ENCODE measurements around the gene MARCHF2.
"Not testable (repeated sequence)": the region's sequence is repeated elsewhere in the genome, so short reads cannot be mapped to it uniquely, and the experiment has no call there.

Gene MARCHF2

DNA sequence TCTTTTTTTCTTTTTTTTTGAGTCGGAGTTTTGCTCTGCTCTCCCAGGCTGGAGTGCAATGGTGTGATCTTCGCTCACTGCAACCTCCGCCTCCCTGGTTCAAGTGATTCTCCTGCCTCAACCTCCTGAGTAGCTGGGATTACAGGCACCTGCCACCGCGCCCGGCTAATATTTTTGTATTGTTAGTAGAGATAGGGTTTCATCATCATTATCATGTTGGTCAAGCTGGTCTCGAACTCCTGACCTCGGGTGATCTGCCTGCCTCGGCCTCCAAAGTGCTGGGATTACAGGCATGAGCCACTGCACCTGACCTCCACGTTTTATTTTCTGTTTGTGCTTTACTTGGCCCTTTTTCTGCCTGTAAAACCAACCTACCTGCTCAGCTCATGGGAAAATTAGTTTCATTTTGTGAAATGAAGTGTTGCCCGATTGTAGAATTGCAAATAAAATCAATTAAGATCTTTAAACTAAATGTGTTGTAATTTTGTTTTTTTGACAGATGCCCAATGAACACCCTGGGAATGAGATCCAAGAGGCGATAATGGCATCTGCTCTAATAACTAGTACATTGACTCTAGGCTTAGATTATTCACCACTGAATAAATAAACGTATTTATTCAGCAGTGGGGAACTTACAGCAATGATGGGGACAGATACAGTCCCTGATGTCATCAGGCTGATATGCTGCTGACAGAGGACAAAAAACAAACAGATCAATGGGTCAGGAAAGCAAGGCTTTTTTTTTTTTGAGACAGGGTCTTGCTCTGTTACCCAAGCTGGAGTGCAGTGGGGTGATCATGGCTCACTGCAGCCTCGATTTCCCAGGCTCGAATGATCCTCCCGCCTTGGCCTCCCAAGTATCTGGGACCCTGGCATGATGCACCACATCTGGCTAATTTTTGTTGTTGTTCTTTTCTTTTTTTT, 25.2 kb upstream of the MARCHF2 start:
- FAIRE-seq, result no peak

DNA sequence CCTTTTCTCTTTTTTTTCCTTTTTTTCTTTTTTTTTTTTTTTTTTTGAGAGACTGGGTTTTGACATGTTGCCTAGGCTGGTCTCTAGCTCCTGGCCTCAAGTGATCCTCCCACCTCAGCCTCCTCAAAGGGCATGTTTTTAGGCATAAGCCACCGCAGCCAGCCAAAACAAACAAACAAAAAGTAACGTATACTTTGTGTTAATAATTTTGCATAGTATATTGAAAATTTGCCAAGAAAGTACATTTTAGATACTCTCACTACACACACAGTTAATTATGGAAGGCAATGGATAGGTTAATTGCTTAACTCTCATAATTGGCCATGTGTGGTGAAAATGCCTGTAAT, 24.5 kb upstream of the MARCHF2 start:
- FAIRE-seq, result no peak

DNA sequence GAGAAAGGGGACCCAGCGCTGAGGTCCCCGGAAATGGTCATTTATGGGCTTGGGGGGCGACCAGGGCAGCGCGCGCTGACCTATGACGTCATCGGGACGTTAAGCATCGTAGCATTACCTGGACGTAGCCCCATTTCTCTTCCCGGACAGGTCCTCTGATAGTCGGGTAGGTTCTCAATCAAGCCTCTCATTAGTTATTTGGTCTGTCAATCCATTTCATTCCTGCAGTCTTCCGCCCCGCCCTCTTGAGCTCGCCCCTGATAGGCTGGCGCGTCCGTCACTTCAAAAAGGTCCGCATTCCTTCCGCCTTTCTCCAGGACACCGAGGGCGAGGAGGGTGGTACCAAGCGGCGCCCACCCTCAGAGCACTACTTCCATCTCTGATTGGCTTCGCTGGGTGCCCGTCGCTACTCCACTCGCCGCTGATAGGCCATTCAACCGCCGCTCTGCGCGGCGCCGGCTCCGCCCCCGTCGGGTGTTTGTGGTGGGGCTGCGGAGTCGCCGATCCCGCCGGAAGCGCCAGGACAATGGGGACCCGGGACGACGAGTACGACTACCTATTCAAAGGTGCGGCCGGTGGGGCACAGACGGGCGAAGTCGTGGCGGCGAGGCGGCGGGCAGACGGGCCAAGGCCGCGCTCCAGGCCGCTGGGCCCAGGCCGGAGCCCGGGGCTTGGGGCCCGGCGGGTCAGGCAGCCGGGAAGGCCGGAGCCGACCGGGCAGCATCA, 23.1 kb upstream of the MARCHF2 start, which contains the start of gene RAB11B:
TSS of gene RAB11B (plus strand) at position 470 of the 726 bp plus-strand sequence. CDS start at position 527, 57 bp downstream.
- FAIRE-seq, result peak; percentile 95

DNA sequence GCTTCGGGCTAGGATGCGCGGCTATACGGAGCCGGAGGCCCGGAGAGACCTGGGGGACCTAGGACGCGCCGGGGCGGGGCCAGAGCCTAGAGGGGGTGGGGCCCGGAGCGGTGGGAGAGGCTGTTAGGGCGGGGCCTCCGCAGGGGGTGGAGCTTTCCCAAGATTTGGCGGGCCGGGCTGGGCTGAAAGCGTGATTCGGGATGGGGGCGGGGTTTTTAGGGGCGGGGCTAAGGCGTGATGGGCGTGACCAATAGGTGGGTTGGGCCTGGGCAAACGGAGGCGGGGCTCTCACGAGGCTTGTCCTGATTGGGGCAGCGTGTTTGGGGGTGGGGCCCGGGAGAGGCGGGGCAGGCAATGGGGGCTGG, 22.5 kb upstream of the MARCHF2 start:
- FAIRE-seq, result no peak

DNA sequence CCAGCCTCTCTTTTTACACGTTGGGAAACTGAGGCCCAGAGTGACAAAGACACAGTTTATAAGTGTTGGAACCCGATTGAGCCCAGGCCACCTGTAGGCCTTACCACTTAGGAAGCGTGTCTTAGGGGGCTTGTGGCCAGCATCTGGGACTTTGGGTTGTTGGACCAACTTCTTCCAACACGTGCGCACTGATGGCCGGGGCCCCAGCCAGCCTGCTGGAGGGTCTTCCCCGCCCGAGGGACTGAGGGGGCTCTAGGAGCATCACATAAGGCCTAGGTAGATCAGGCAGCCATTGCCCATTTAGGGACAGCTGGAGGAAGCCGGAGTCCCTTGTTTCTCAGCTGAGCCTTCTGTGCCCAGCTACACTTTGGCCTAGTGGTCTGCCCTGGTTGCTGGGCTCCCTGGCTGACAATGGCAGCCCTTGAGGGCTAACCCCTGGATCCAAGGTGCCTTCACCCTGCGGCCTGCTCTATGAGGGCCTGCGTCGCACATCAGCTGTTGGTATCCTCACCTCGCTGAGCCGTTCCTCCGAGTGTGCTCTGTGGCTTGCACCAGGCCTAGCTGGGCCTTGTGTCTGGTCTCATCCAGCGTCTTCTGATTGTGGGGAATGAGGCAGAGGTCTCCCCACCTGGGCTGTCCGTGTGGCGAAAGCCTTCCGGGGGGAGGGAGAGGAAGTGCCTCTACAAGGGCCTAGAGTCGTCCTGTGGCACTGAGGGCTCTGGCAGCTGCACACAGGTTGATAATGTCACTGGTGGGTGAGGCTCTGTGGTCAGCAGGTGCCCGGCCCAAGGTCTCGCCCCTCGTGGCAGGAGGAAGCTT, 21.7 kb upstream of the MARCHF2 start:
- FAIRE-seq, result no peak

DNA sequence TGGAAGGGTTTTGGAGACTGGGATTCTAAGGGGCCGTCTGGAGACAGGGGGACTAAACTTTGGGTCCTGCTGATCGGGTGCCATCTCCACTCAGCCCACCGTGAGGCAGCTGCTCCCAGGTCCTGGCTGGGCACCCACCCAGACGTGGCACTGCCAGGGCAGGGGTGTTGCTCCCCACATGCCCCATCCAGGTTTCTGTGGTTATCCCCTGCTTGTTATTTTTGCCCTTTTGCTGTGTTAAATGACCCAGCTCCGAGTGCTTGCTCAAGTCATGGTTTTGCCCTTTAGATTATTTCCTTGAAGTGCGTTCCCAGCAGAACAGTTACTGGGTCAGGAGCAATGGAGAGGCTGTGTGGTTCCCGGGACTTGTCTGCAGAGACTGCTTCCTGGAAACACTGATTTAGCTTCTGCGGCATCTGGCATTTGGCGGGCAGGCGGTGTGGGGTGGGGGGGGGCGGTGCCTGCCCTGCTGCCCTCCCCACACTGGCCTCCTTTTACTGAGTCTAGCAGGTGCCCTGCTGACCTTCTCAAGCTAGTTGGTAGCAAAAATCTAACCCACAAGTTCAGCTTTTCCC, 21.0 kb upstream of the MARCHF2 start:
- FAIRE-seq, result no peak

DNA sequence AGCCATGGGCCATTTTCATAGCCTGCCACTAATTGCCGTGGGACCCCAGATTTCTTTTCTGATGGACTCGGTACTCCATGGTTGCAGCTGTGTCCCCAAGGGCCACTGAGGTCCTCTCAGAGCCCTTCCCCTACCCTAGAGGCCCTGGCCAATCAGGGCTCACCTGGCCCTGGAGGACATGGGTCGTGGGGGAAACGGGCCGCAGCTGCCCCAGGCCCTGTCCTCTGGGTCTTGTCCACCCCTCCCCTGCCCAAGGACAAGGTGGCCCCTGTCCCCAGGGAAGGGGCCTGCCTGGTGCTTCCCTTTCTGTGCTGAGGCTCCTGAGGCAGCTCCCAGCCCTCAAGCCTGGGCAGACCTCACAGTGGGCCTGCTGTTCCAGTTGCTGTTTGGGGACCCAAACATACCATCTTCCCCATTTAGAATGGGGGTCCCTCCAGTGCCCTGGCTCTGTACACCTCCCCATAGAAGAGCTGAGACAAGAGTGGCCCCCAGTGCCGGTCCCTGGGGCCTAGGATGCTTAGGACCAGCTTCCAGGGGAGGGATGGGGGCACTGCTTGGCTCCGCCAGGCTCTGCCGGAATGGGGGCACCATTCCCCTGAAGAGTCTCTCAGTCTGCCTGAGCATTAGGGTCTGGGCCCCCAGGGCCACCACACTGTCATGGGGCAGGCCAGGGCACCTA, 19.8 kb upstream of the MARCHF2 start:
- no peak for FAIRE-seq

DNA sequence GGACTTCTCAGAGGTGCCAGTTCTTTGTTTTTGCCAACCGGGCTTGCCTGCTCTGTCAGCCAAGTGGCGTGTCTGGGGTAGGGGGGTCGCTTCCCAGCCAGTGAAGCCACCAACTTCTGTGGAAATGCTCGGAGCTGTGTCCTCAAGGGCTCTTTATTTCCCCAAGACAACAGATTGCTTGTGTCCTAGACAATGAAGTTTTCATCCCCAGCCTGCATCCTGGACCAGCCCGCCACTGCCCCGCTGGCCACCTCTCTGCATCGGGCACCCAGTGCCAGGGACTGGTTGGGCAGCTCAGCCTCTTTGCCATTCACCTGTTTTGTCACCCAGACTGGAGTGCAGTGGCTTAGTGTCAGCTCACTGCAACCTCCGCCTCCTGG, 19.2 kb upstream of the MARCHF2 start:
- no peak for FAIRE-seq

DNA sequence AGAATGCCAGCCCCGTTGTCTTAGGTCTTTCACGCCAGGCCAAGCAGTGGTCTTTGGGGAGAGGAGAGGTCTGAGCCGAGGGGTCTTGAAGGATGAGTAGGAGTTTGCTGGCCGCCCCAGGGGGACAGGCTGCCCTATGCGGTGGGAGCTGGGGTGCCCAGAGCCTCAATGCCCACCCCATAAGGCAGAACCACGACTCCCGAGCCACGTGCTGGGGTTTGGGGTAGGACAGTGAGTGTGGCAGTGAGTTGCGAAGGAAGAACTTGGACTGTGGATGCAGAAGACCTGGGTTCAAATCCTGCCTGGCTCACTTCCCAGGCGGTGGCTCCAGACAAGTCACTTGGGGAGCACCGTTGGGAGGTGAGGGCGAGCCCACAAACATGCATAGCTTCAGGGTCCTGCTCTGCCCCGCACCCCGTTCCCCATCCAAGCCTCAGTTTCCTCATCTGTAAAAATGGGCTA, 17.5 kb upstream of the MARCHF2 start:
- no peak for FAIRE-seq

DNA sequence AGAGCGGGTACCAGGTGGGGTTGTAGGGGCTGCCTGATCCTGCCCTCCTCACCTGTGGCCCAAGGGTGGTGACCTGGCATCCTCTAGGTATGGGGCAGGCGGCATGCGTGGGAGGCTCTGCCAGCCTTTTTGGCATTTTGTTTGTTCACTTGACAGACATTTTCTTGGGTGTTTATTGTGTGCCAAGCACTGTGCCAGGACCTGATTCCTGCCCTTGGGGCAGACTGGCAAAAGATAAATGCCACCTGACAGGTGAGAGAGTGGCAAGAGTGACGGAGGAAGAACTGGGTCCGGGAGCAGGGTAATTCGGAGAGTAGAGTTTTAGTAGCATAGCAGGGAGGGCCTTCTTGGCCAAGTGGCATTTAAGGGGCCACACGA, 16.9 kb upstream of the MARCHF2 start:
- no peak for FAIRE-seq

DNA sequence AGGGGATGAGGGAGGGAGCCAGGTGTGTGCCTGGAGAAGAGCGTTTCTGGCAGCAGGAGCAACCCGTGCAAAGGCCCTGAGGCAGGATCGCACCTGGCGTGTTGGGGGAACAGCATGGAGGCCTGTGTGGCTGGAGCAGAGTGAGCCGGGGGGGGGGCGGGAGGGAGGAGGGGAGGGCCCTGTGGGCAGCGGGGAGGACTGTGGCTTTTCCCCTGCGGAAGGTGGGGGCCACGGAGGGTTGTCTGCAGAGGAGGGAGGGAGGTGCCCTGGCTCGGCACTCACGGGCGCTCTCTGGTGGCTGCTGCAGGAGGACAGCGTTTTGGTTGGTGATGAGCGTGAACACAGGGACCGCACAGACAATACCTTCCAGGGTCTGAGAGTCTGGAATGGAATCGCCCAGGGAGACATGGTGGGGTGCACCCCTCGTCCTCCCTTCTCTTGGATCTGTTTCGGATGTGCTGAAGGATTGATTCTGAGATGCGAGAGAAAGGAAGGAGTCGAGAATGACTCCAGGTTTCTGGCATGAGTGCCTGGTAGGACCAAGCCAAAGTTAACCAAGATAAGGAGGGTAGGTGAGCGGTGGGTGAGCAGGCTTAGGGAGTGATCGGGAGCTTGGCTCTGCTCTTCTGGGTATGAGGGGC, 16.4 kb upstream of the MARCHF2 start:
- FAIRE-seq, result no peak

DNA sequence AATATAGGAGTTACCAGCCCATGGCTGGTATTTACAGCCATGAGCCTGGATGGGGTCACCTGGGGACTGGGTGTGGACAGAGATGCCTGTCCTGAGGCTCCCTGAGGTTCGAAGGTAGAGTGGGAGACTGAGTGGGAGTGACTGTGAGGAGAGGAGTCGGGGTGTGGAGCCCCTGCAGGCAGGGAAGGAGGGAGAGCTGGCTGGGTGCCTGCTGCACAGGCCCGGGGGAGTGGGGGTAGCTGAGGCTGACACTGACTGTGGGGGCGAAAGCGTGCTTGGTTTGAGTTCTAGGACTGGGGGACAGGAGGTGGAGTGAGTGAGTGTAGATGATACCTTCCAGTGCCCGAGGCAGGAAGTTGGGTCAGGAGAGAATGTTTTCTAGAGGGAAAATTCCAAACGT, 15.8 kb upstream of the MARCHF2 start:
- no peak for FAIRE-seq

DNA sequence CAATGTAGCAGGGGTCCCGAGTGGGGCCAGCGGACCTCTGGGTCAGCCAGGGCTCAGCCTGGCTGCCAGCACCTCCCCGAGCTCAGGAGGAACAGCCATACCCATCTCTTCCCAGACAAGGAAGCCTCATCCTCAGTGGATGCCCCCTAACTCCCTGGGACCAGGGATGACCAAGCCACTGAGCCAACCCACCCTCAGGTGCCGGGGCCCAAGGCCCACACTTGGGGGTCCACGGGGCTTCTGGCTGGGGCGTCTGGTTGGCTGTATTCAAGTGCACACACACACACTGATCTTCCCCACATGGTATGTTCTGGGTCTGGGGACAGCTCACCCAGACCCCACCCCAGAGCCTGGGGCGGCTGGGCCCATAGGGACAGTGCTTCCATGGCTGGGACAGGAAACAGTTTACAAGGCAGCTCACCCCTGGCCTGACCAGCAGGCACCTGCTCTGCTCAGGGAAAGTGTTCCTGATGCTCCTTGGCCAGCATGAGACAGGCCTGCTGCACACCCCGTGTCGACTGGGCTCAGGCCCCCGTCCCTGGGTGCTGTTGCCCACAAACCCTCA, 15.3 kb upstream of the MARCHF2 start:
- no peak for FAIRE-seq

DNA sequence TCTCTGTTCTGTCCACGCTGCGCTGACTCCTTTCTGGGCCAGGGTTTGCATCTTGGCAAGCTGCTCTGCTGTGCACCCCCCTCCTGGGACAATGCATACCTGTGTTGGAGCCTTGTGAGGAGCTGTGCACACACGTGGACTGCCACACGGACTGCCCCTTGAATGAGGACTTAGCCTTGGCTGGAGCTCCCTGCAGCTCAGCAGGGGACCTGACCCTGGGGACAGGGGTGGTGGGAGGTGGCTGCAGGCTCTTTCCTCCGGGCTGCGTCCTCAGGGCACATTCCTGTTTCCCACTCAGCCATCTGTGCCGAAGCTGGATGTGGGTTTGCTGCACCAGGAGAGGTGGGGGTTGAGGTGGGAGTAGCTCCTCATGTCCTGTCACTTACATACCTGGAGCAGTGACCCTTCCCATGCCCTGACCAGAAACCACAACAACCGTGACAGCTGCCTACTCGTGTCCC, 14.8 kb upstream of the MARCHF2 start:
- FAIRE-seq, result no peak

DNA sequence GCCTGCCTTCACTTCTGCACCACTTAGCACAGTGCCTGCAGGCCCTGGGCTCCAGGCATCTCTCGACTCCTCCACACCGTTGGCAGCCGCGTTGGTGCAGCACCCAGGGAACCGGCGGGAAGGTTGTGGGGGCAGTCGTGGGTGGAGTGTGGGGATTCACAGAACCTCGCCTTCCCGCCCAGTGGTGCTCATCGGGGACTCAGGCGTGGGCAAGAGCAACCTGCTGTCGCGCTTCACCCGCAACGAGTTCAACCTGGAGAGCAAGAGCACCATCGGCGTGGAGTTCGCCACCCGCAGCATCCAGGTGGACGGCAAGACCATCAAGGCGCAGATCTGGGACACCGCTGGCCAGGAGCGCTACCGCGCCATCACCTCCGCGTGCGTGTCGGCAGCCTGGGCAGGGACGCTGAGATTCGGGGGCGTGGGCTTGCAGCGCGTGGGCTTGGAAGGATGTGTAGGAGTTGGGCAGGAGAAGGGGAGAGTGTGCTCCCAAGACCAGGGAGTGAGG, 13.4 kb upstream of the MARCHF2 start:
- no peak for FAIRE-seq

DNA sequence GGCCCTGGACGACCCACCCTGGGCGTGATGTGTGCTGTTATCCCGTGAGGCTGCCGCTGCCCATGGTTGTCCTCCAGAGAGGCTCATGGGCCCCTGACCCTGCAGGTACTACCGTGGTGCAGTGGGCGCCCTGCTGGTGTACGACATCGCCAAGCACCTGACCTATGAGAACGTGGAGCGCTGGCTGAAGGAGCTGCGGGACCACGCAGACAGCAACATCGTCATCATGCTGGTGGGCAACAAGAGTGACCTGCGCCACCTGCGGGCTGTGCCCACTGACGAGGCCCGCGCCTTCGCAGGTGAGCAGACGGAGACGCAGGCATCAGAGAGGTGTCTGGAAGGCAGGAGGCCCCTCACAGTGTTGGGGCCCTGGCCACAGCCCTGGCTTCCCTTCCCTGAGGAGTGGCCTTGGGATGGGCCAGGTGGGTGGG, 11.1 kb upstream of the MARCHF2 start:
- FAIRE-seq, result no peak

DNA sequence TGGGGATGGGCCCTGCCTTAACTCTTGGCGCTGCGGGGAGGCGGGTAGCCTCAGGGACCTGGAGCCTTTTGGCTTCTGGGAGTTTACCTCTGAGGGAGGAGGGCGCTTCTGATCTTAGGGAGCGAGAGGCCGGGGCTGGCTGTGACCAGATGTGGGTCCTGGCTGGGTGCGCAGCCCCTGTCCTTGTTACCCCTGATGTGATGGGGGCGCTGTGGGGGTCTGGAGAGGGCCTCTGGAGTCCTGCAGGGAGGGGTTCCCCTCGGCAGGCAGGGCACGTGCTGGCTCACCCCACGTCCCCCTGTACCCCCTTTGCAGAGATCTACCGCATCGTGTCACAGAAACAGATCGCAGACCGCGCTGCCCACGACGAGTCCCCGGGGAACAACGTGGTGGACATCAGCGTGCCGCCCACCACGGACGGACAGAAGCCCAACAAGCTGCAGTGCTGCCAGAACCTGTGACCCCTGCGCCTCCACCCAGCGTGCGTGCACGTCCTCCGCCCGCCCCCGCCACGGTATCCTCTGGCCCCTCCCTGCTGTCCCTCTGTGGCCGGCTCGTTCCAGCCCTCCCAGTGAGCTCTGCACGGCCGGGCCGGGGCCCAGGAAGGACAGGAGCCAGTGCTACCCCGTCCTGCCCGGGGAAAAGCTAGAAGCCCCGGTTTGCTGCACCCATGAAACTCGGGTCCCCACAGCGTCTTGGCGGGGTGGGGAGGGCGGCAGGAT, 9.8 kb upstream of the MARCHF2 start:
- FAIRE-seq, result no peak

DNA sequence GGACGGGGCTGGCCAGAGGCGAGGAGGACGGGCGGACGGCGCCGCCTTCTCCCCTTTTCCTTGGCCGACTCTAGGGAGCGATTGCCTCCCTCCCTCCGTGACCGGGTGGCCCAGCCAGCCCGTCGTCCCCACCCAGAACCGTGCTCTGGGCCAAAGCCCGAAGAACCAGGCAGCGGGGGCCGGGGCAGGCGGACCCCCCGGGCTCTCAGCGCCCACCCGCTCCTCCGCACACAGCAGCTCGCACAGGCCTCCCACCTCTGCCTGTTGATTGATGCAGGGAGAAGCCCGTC, 9.3 kb upstream of the MARCHF2 start:
- no peak for FAIRE-seq

DNA sequence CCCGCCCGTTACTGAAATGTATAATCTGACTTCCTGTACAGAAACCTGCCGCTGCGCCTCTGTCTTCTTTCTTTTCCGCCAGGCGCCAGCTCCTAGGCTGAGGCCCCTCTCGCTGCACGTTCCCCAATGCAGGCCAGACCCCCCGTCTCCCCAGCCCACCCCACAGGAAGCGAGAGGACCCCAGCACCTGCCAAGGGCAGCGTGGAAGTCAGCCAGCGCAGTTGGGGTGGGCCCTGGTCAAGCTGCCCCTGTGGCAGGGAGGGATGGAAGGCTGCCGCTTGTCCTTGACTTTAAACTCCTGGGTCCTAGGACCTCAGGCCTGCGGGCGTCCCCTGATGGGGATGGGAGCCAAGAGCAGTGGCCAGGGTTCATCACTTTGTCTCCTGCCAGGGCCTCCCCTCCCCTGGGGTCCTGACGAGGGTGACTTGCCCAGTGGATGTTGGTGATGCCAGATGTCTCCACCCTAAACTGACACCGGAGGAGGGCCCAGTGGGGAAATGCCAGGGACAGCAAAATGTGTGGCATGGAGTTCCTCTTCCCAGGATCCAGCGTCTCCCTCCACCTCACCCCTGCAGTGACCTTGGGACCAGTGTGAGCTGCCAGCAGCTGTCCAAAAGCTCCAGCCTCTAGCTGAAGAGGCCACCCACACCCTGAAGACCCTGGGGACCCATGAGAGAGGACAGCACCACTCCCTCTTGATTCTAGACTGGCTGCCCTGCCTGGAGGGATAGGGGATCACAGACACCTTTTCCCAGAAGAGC, 8.5 kb upstream of the MARCHF2 start:
- no peak for FAIRE-seq

DNA sequence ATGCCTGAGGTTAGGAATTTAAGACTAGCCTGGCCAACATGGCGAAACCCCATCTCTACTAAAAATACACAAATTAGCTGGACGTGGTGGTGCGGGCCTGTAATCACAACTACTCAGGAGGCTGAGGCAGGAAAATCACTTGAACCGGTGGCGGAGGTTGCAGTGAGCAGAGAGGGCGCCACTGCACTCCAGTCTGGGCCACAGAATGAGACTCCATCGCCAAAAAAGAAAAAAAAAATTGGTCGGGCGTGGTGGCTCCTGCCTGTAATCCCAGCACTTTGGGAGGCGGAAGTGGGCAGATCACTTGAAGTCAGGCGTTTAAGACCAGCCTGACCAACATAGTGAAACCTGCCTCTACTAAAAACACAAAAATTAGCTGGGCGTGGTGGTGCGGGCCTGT, 2.4 kb upstream of the MARCHF2 start:
- FAIRE-seq, result not testable (repeated sequence)

Measured in TTC549 (cell line).